K562 (cell line): ENCODE data around the gene PCED1B. TPM values are rescaled to one million over a fixed set of nuclear protein-coding genes. Genes with fewer than 3 reads are reported as not detected.
A peak's percentile ranks its signal among the peaks of the same experiment; 100 is the strongest.
"Not testable (repeated sequence)": the region's sequence is repeated elsewhere in the genome, so short reads cannot be mapped to it uniquely, and the experiment has no call there.

Source experiments
- ATAC-seq: fragments of 200-7000 bp; cut with Tn5 transposase; 3 replicates; pipeline ENCODE4 v1.9.1; 2020; ENCODE audit warnings: moderate library complexity
- BruUV-seq: library from RNA; stranded (reverse); fragments of 400-500 nt; replicated peaks from 2 replicates; lab custom pipeline; 2021; lab: Mats Ljungman, UMichigan
- CTCF ChIA-PET: fragments of 300-600 bp; formaldehyde crosslinking; extraction: SDS; loops from one replicate; lab custom pipeline; 2021; ENCODE audit warnings: low intra/inter-chr PET ratio; lab: Yijun Ruan, JAX
- POLR2A ChIA-PET: fragments of 300-600, 350-650 bp; sonication (Branson Sonifier 250); formaldehyde crosslinking; extraction: SDS; loops from one replicate; lab custom pipeline; 2021; ENCODE audit warnings: antibody characterized with exemption, inconsistent platforms; lab: Yijun Ruan, JAX
- DNase-seq, 4 experiments: peaks; one replicate each; pipeline versions ENCODE4 v3.0.0 to v3.0.0-alpha.2; 2011 to 2018; ENCODE audit warnings: low spot score in 3 of 4, mixed read lengths in 3 of 4; ENCODE audit errors: extremely low read depth in 1 of 4
- FAIRE-seq: peaks from 2 replicates; lab custom pipeline; 2011; peaks lifted over from hg19 to GRCh38; lab: Jason Lieb, UNC
- H2AFZ ChIP-seq: 2 replicates; pipeline ENCODE4 v1.6.0; 2011; ENCODE audit warnings: low read depth, low read length, control low read depth, inconsistent platforms
- H3K27ac ChIP-seq: fragments of 200-600 bp; 3 replicates; pipeline ENCODE4 v1.8.0; 2011; ENCODE audit warnings: low read depth, mild to moderate bottlenecking, control low read depth, inconsistent platforms, low read length, moderate library complexity, mixed read lengths; ENCODE audit errors: extremely low read depth
- H3K27me3 ChIP-seq, 2 experiments: fragments of 300-600 bp in 1 of 2; 2 replicates in 1 of 2; 3 replicates in 1 of 2; pipeline versions ENCODE4 v1.6.0 to v1.8.0; 2011; ENCODE audit warnings: inconsistent platforms in 2 of 2, low read length in 2 of 2, mild to moderate bottlenecking in 1 of 2, mixed read lengths in 1 of 2, moderate library complexity in 1 of 2; ENCODE audit not compliant: control insufficient read depth in 2 of 2, insufficient read depth in 2 of 2
- H3K36me3 ChIP-seq: fragments of 300-600 bp; 3 replicates; pipeline ENCODE4 v1.8.0; 2011; ENCODE audit warnings: mild to moderate bottlenecking, low read length, inconsistent platforms; ENCODE audit not compliant: control insufficient read depth, insufficient read depth
- H3K4me1 ChIP-seq, 2 experiments: fragments of 200-600 bp in 1 of 2; replicated peaks in 1 of 2; 2 replicates in 1 of 2; 3 replicates in 1 of 2; pipeline versions ENCODE4 v1.5.1 to v1.8.0; 2011; ENCODE audit warnings: inconsistent platforms in 2 of 2, low read length in 2 of 2, mild to moderate bottlenecking in 1 of 2, mixed read lengths in 1 of 2, moderate library complexity in 1 of 2; ENCODE audit not compliant: control insufficient read depth in 2 of 2, insufficient read depth in 2 of 2
- H3K4me2 ChIP-seq: 2 replicates; pipeline ENCODE4 v1.6.1; 2011; ENCODE audit warnings: low read length, control low read depth, inconsistent platforms, mixed read lengths; ENCODE audit not compliant: insufficient read depth
- H3K4me3 ChIP-seq: fragments of 200-600 bp; sonication (generic), shearing (Covaris generic); 2 replicates; pipeline ENCODE4 v1.5.1; 2016; ENCODE audit warnings: control low read depth, inconsistent platforms
- H3K79me2 ChIP-seq: fragments of 200-600 bp; 3 replicates; pipeline ENCODE4 v1.8.0; 2011; ENCODE audit warnings: low read length, inconsistent platforms; ENCODE audit not compliant: control insufficient read depth, insufficient read depth
- H3K9ac ChIP-seq, 2 experiments: 2 replicates each; pipeline versions ENCODE4 v1.6.0 to v1.6.1; 2011; ENCODE audit warnings: low read depth in 2 of 2, low read length in 2 of 2, control low read depth in 1 of 2, inconsistent platforms in 1 of 2, mild to moderate bottlenecking in 1 of 2, mixed read lengths in 1 of 2; ENCODE audit not compliant: insufficient read depth in 1 of 2
- H3K9me1 ChIP-seq: one replicate; pipeline ENCODE4 v1.6.0; 2011; ENCODE audit warnings: inconsistent platforms, mild to moderate bottlenecking, low read length, moderate library complexity; ENCODE audit not compliant: control insufficient read depth, insufficient read depth
- H3K9me3 ChIP-seq: replicated peaks from 2 replicates; pipeline ENCODE4 v1.5.1; 2011; ENCODE audit warnings: low read depth, low read length, inconsistent platforms; ENCODE audit not compliant: control insufficient read depth, insufficient read depth
- H4K20me1 ChIP-seq: replicated peaks from 2 replicates; pipeline ENCODE4 v1.6.1; 2011; ENCODE audit warnings: low read length, inconsistent platforms, mixed read lengths; ENCODE audit not compliant: control insufficient read depth, insufficient read depth
- ATF3 ChIP-seq, 2 experiments: fragments of 450-650 bp in 1 of 2; sonication (generic) in 1 of 2; formaldehyde crosslinking in 1 of 2; IDR thresholded peaks in 1 of 2; conservative IDR thresholded peaks in 1 of 2; 2 replicates each; pipeline versions ENCODE4 v1.6.1 to v1.8.1; 2016 to 2023; ENCODE audit warnings: mild to moderate bottlenecking in 2 of 2, moderate library complexity in 2 of 2, inconsistent platforms in 1 of 2, missing genetic modification reagents in 1 of 2
- CEBPB ChIP-seq: fragments of 450-650 bp; IDR thresholded peaks from 2 replicates; pipeline ENCODE4 v1.6.1; 2016; ENCODE audit warnings: missing genetic modification characterization, missing compliant biosample characterization
- CEBPG ChIP-seq, 3 experiments: fragments of 200-800 bp in 1 of 3; sonication (Bioruptor generic) in 1 of 3; sonication (generic) in 1 of 3; formaldehyde crosslinking in 1 of 3; IDR thresholded peaks in 2 of 3; conservative IDR thresholded peaks in 1 of 3; 2 replicates each; pipeline versions ENCODE4 v1.6.1 to v1.8.0; 2016 to 2022; ENCODE audit warnings: missing compliant biosample characterization in 2 of 3, missing genetic modification characterization in 2 of 3, mild to moderate bottlenecking in 1 of 3, missing genetic modification reagents in 1 of 3
- FOS ChIP-seq: IDR thresholded peaks from 3 replicates; pipeline ENCODE4 v1.6.1; 2011; ENCODE audit not compliant: insufficient read length; ENCODE audit errors: extremely low read depth
- IRF9 ChIP-seq: fragments of 450-650 bp; IDR thresholded peaks from 2 replicates; pipeline ENCODE4 v1.6.1; 2016; ENCODE audit warnings: missing biosample characterization, missing genetic modification characterization
- NEUROD1 ChIP-seq: fragments of 150-350 bp; IDR thresholded peaks from 2 replicates; pipeline ENCODE4 v1.6.1; 2014; ENCODE audit warnings: borderline replicate concordance, low read length, low read depth; ENCODE audit not compliant: partially characterized antibody
- NFE2 ChIP-seq: IDR thresholded peaks from 2 replicates; pipeline ENCODE4 v1.6.1; 2014; ENCODE audit warnings: antibody characterized with exemption, low read depth
- ZNF592 ChIP-seq: fragments of 450-650 bp; IDR thresholded peaks from 2 replicates; pipeline ENCODE4 v1.6.1; 2017; ENCODE audit warnings: antibody characterized with exemption, mild to moderate bottlenecking
- WGBS: fragments of 100-300 bp; shearing (Covaris generic); methylation state at CpG from one replicate; pipeline ENCODE4 v1.1.6; 2016; ENCODE audit warnings: low coverage, mixed read lengths; ENCODE audit not compliant: insufficient coverage; ENCODE audit errors: missing lambda C conversion rate; 5-methylcytosine and 5-hydroxymethylcytosine counted together
- in situ Hi-C: fragments of 300-500 bp; cut with MboI; formaldehyde crosslinking; loops from 4 replicates; pipeline ENCODE4 v1.15.0; 2018; ENCODE audit warnings: inconsistent platforms, mixed read lengths
- intact Hi-C: fragments of 100-400 bp; cut with micrococcal nuclease; formaldehyde crosslinking; loops from 2 replicates; pipeline ENCODE4 v1.14.2; 2022
- polyA plus RNA-seq, 8 experiments: library from polyadenylated mRNA; depleted of rRNA in 4 of 8; stranded (reverse) in 5 of 8; unstranded in 3 of 8; fragments of >200 nt; fragmentation: Nextera tagmentation in 2 of 8; fragmentation: Illumina TruSeq in 1 of 8; extraction: Ambion mirVana in 2 of 8; extraction: Trizol in 1 of 8; gene quantifications; 2 replicates each; pipeline versions ENCODE4 v1.2.1 to v1.2.3, GENCODE V29; 2011 to 2014; ENCODE audit warnings: inconsistent platforms in 1 of 8, missing spikeins in 1 of 8
- total RNA-seq, 7 experiments: library from RNA; depleted of rRNA in 6 of 7; stranded (reverse); fragments of >200 nt in 6 of 7; fragmentation: Illumina TruSeq in 2 of 7; extraction: Trizol in 2 of 7; gene quantifications; 2 replicates each; pipeline versions ENCODE4 v1.2.1 to v1.2.3, GENCODE V29; 2011 to 2021; ENCODE audit warnings: low replicate concordance in 1 of 7

Gene PCED1B
- total and polyA plus RNA-seq, 9 of the 15 experiments (the other 6 are each of a cell fraction or from before 2014, with no cell fraction given), result 1.2 to 9.3 (median 2.5) TPM

- TF ChIP-seq NEUROD1 (peak; percentile 15), NFE2 (peak; percentile 32; the same call in 1 of the 2 replicates), FOS (peak; percentile 83)
- TF ChIP-seq, all 486 proteins: peak for 49
Measured at GRCh38 chr12:47277972-47278448, 198.6 kb downstream of the PCED1B start (continued).

GRCh38 chr12:47279758-47280157 lies 200.3 kb downstream of the PCED1B start:
- POLR2A ChIA-PET, result interaction anchor here (0.6 kb wide), 1 partner anchor 109 kb away, joined by 4 read pairs; no protein-coding TSS in a partner anchor
- H3K79me2 ChIP-seq; H3K4me3 ChIP-seq; H3K9me1 ChIP-seq; H3K9ac ChIP-seq; H3K4me2 ChIP-seq; FAIRE-seq; H3K27ac ChIP-seq; DNase-seq; H3K36me3 ChIP-seq; H3K27me3 ChIP-seq; H4K20me1 ChIP-seq; CTCF ChIA-PET; BruUV-seq; ATAC-seq; H2AFZ ChIP-seq; intact Hi-C loops; H3K9me3 ChIP-seq; in situ Hi-C loops; TF ChIP-seq CEBPG (CRISPR knock-in tag; IDR thresholded peaks at IDR 0.05); ATF3 (CRISPR knock-in tag; conservative IDR thresholded peaks at IDR 0.05): not testable (repeated sequence)
- 79% methylated on average over 8 of the region's 8 CpGs for whole genome bisulfite sequencing
- peak; percentile 71 to 74 for TF ChIP-seq CEBPG (tag; conservative IDR thresholded peaks at IDR 0.05 in 1 of 2, IDR thresholded peaks at IDR 0.05 in 1 of 2)
- TF ChIP-seq ZNF592, result 0 out of 2 replicates have a peak, but pooled peaks have one; percentile 14
- TF ChIP-seq CEBPB, result peak; percentile 95
- peak; percentile 51; the same call in 1 of the 2 replicates for TF ChIP-seq IRF9 (tag)
- peak; percentile 88 for TF ChIP-seq ATF3 (IDR thresholded peaks at IDR 0.05)
- peaks cover 21 to 52% of the 10 kb centered on the region in 2 experiments for H3K4me1 ChIP-seq
